ENCODE measurements around the gene BANP.
"Not testable (repeated sequence)": the region's sequence is repeated elsewhere in the genome, so short reads cannot be mapped to it uniquely, and the experiment has no call there.

Gene BANP

DNA sequence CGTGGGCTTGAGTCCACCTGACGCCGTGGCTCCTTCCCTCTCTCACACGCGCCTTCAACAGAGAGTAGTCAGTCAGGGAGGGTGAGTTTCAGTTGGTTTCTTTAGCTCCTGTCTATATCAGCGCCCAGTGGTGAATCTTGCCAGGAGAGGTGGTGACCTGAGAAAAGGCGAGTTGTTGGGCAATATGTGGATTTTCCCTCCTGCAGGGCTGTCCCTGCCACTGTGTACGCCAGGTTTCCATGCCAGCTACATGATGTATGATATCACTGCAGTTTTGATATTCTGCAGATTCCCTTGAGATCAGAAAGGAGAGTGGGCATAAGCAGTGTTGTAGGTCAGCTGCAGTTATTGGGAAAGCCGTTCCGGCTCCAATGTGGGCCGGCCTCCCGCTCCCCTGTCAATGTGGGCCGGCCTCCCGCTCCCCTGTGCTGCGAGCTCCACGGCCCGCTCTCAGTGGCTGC is 31.4 kb downstream of the BANP start:
- CTCF ChIA-PET, result interaction anchor here (0.7 to 1.4 kb wide), 2 partner anchors 10 to 27 kb away, joined by 4 to 5 read pairs; no protein-coding TSS in a partner anchor
- no peak for TF ChIP-seq ZNF23 (tag by site-specific recombination; IDR thresholded peaks at IDR 0.05; ENCODE audit: borderline replicate concordance)
- POLR2A ChIA-PET, result interaction anchor here (0.6 kb wide), 1 partner anchor 24 kb away, joined by 4 read pairs; no protein-coding TSS in a partner anchor

GRCh38 chr16:87983072-87983736 is 32.0 kb downstream of the BANP start:
- not testable (repeated sequence) for H3K27ac ChIP-seq (ENCODE audit: extremely low read depth, low read depth, low read length); H3K9me3 ChIP-seq (ENCODE audit: control insufficient read depth, insufficient read depth, low read depth, low read length); H3K4me3 ChIP-seq (ENCODE audit: low read depth, low read length); H3K4me1 ChIP-seq (ENCODE audit: control insufficient read depth, insufficient read depth, low read length)
- H3K36me3 ChIP-seq (ENCODE audit: control insufficient read depth in 2 of 2, insufficient read depth in 1 of 2, low read length in 2 of 2), result peaks cover 3 to 28% of the 10 kb centered on the region in 2 experiments; a peak in 2 of 3 replicates
- ChIA-PET CTCF (interaction anchor here (0.9 kb wide), 1 partner anchor 453 kb away, joined by 3 read pairs; no protein-coding TSS in a partner anchor), POLR2A (interaction anchor here (0.6 kb wide), 1 partner anchor 23 kb away, joined by 4 read pairs; no protein-coding TSS in a partner anchor)

More for the DNA sequence above, 31.4 kb downstream of the BANP start:
- no peaks in the 10 kb centered on the region for H3K9me3 ChIP-seq (ENCODE audit: control insufficient read depth, insufficient read depth, low read depth, low read length)
- no peak overlapping the region for H3K27ac ChIP-seq (ENCODE audit: extremely low read depth, low read depth, low read length)
- H3K4me3 ChIP-seq (ENCODE audit: low read depth, low read length), result no peak overlapping the region
- H3K4me1 ChIP-seq (ENCODE audit: control insufficient read depth, insufficient read depth, low read length), result no peaks in the 10 kb centered on the region
- H3K36me3 ChIP-seq (ENCODE audit: control insufficient read depth in 2 of 2, insufficient read depth in 1 of 2, low read length in 2 of 2), result peaks cover 2 to 28% of the 10 kb centered on the region in 2 experiments; a peak in 2 of 3 replicates

- CTCF ChIA-PET, result interaction anchor here (0.9 kb wide), 1 partner anchor 453 kb away, joined by 3 read pairs; no protein-coding TSS in a partner anchor
- H3K4me1 ChIP-seq (ENCODE audit: control insufficient read depth, insufficient read depth, low read length); H3K4me3 ChIP-seq (ENCODE audit: low read depth, low read length); POLR2A ChIA-PET; H3K27ac ChIP-seq (ENCODE audit: extremely low read depth, low read depth, low read length); H3K9me3 ChIP-seq (ENCODE audit: control insufficient read depth, insufficient read depth, low read depth, low read length): not testable (repeated sequence)
- peaks cover 3 to 30% of the 10 kb centered on the region in 2 experiments; a peak in 2 of 3 replicates for H3K36me3 ChIP-seq (ENCODE audit: control insufficient read depth in 2 of 2, insufficient read depth in 1 of 2, low read length in 2 of 2)
Measured at GRCh38 chr16:87983737-87984097, 32.5 kb downstream of the BANP start.

- H3K27ac ChIP-seq (ENCODE audit: extremely low read depth, low read depth, low read length); H3K9me3 ChIP-seq (ENCODE audit: control insufficient read depth, insufficient read depth, low read depth, low read length); POLR2A ChIA-PET; H3K4me3 ChIP-seq (ENCODE audit: low read depth, low read length); H3K4me1 ChIP-seq (ENCODE audit: control insufficient read depth, insufficient read depth, low read length): not testable (repeated sequence)
- peaks cover 3 to 33% of the 10 kb centered on the region in 2 experiments; a peak in 2 of 3 replicates for H3K36me3 ChIP-seq (ENCODE audit: control insufficient read depth in 2 of 2, insufficient read depth in 1 of 2, low read length in 2 of 2)
- CTCF ChIA-PET, result interaction anchor here (0.7 to 0.9 kb wide), 4 partner anchors 453 to 810 kb away, joined by 3 to 4 read pairs (median 3); no protein-coding TSS in a partner anchor
Measured at GRCh38 chr16:87984180-87984579, 32.9 kb downstream of the BANP start.

- Histone ChIP-seq H3K27ac (ENCODE audit: extremely low read depth, low read depth, low read length) (no peak overlapping the region), H3K9me3 (ENCODE audit: control insufficient read depth, insufficient read depth, low read depth, low read length) (no peaks in the 10 kb centered on the region), H3K4me3 (ENCODE audit: low read depth, low read length) (no peak overlapping the region), H3K4me1 (ENCODE audit: control insufficient read depth, insufficient read depth, low read length) (no peaks in the 10 kb centered on the region), H3K36me3 (ENCODE audit: control insufficient read depth in 2 of 2, insufficient read depth in 1 of 2, low read length in 2 of 2) (peaks cover 3 to 39% of the 10 kb centered on the region in 2 experiments; a peak in 2 of 3 replicates)
- ChIA-PET CTCF (interaction anchor here (0.7 to 0.8 kb wide), 3 partner anchors 453 to 809 kb away, joined by 3 to 4 read pairs (median 3); no protein-coding TSS in a partner anchor), POLR2A (no interaction called here)
- TF ChIP-seq, protein P1, sequence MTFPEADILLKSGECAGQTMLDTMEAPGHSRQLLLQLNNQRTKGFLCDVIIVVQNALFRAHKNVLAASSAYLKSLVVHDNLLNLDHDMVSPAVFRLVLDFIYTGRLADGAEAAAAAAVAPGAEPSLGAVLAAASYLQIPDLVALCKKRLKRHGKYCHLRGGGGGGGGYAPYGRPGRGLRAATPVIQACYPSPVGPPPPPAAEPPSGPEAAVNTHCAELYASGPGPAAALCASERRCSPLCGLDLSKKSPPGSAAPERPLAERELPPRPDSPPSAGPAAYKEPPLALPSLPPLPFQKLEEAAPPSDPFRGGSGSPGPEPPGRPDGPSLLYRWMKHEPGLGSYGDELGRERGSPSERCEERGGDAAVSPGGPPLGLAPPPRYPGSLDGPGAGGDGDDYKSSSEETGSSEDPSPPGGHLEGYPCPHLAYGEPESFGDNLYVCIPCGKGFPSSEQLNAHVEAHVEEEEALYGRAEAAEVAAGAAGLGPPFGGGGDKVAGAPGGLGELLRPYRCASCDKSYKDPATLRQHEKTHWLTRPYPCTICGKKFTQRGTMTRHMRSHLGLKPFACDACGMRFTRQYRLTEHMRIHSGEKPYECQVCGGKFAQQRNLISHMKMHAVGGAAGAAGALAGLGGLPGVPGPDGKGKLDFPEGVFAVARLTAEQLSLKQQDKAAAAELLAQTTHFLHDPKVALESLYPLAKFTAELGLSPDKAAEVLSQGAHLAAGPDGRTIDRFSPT (tag by site-specific recombination; IDR thresholded peaks at IDR 0.05), result no peak
- TF ChIP-seq ZNF341 (tag by site-specific recombination; IDR thresholded peaks at IDR 0.05; ENCODE audit: low read depth), result no peak
- TF ChIP-seq, protein P2, sequence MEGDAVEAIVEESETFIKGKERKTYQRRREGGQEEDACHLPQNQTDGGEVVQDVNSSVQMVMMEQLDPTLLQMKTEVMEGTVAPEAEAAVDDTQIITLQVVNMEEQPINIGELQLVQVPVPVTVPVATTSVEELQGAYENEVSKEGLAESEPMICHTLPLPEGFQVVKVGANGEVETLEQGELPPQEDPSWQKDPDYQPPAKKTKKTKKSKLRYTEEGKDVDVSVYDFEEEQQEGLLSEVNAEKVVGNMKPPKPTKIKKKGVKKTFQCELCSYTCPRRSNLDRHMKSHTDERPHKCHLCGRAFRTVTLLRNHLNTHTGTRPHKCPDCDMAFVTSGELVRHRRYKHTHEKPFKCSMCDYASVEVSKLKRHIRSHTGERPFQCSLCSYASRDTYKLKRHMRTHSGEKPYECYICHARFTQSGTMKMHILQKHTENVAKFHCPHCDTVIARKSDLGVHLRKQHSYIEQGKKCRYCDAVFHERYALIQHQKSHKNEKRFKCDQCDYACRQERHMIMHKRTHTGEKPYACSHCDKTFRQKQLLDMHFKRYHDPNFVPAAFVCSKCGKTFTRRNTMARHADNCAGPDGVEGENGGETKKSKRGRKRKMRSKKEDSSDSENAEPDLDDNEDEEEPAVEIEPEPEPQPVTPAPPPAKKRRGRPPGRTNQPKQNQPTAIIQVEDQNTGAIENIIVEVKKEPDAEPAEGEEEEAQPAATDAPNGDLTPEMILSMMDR (tag by site-specific recombination; IDR thresholded peaks at IDR 0.05), result no peak
- TF ChIP-seq ZNF621 (tag by site-specific recombination; IDR thresholded peaks at IDR 0.05), result no peak
- TF ChIP-seq, protein P3, sequence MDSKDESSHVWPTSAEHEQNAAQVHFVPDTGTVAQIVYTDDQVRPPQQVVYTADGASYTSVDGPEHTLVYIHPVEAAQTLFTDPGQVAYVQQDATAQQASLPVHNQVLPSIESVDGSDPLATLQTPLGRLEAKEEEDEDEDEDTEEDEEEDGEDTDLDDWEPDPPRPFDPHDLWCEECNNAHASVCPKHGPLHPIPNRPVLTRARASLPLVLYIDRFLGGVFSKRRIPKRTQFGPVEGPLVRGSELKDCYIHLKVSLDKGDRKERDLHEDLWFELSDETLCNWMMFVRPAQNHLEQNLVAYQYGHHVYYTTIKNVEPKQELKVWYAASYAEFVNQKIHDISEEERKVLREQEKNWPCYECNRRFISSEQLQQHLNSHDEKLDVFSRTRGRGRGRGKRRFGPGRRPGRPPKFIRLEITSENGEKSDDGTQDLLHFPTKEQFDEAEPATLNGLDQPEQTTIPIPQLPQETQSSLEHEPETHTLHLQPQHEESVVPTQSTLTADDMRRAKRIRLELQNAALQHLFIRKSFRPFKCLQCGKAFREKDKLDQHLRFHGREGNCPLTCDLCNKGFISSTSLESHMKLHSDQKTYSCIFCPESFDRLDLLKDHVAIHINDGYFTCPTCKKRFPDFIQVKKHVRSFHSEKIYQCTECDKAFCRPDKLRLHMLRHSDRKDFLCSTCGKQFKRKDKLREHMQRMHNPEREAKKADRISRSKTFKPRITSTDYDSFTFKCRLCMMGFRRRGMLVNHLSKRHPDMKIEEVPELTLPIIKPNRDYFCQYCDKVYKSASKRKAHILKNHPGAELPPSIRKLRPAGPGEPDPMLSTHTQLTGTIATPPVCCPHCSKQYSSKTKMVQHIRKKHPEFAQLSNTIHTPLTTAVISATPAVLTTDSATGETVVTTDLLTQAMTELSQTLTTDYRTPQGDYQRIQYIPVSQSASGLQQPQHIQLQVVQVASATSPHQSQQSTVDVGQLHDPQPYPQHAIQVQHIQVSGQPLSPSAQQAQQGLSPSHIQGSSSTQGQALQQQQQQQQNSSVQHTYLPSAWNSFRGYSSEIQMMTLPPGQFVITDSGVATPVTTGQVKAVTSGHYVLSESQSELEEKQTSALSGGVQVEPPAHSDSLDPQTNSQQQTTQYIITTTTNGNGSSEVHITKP (tag by site-specific recombination; IDR thresholded peaks at IDR 0.05), result no peak
- TF ChIP-seq ZNF175 (tag by site-specific recombination; IDR thresholded peaks at IDR 0.05), result no peak
- TF ChIP-seq ZNF626 (tag by site-specific recombination; IDR thresholded peaks at IDR 0.05), result no peak
Measured at GRCh38 chr16:87984632-87985267, 33.5 kb downstream of the BANP start.

DNA sequence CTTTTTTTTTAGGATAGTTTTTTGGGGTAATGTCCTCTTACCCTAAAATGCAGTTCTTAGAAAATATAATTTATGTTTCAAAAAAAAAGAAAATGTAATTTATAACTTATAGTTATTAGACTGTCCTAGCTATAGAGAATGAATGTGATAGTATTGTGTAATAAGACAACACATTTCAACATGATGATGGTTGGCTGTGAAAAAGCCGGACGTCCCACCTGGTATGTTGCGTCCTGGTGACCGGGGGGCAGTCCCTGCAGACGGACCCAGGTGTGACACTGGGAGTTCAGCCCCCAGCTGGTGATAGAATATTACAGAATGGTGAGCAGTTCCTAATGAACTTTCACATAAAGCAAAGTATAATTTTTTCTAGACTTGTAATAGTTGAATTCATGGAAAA is 34.3 kb downstream of the BANP start:
- H3K27ac ChIP-seq (ENCODE audit: extremely low read depth, low read depth, low read length); H3K9me3 ChIP-seq (ENCODE audit: control insufficient read depth, insufficient read depth, low read depth, low read length); POLR2A ChIA-PET; CTCF ChIA-PET; H3K4me1 ChIP-seq (ENCODE audit: control insufficient read depth, insufficient read depth, low read length); H3K4me3 ChIP-seq (ENCODE audit: low read depth, low read length): not testable (repeated sequence)
- H3K36me3 ChIP-seq (ENCODE audit: control insufficient read depth in 2 of 2, insufficient read depth in 1 of 2, low read length in 2 of 2), result peaks cover 3 to 39% of the 10 kb centered on the region in 2 experiments; a peak in 2 of 3 replicates
